IPS-18c (cell line): ENCODE measurements around the gene NMNAT2.

ENCODE experiments used
- H3K4me3 ChIP-seq: 2 replicates; pipeline ENCODE4 v1.7.0; 2013; ENCODE audit warnings: low read depth, mild to moderate bottlenecking, low read length, moderate library complexity; ENCODE audit not compliant: insufficient read depth
- H3K9me3 ChIP-seq: one replicate; pipeline ENCODE4 v1.6.1; 2013; ENCODE audit warnings: mild to moderate bottlenecking, low read length, moderate library complexity; ENCODE audit not compliant: control insufficient read depth, insufficient read depth

Gene NMNAT2

GRCh38 chr1:183385340-183386144 lies 32.6 kb downstream of the NMNAT2 start:
- H3K9me3 ChIP-seq = peaks cover 2% of the 10 kb centered on the region

GRCh38 chr1:183379951-183380350 lies 38.2 kb downstream of the NMNAT2 start:
- H3K4me3 ChIP-seq = no peak overlapping the region

More at GRCh38 chr1:183385340-183386144, 32.6 kb downstream of the NMNAT2 start:
- H3K4me3 ChIP-seq = no peak overlapping the region

GRCh38 chr1:183375381-183375780 lies 42.8 kb downstream of the NMNAT2 start:
- no peak overlapping the region for H3K4me3 ChIP-seq
- no peaks in the 10 kb centered on the region for H3K9me3 ChIP-seq

More at GRCh38 chr1:183379951-183380350, 38.2 kb downstream of the NMNAT2 start:
- H3K9me3 ChIP-seq = peaks cover 2% of the 10 kb centered on the region

DNA sequence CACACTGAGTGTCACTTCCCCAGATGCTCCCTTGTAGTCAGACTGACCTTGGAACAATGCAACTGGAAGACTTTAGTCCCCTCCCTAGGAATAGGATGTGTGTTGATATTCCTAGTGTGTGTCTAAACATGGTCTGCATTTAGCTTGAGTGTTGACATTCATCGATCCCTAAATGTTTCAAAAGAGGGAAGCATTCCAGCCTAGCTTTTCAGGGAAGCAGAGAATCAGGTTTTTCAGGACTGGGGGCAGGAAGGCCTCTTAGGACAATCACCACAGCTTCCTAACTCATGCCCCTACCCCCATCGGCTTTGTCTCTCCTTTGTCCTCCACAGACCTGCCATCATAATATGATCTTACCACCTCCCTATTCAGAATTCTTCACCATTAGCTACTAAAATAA lies 43.4 kb downstream of the NMNAT2 start:
- H3K4me3 ChIP-seq = no peak overlapping the region

GRCh38 chr1:183372586-183373230 lies 45.5 kb downstream of the NMNAT2 start:
- Histone ChIP-seq H3K9me3 (no peaks in the 10 kb centered on the region), H3K4me3 (no peak overlapping the region)

More for the DNA sequence above, 43.4 kb downstream of the NMNAT2 start:
- no peaks in the 10 kb centered on the region for H3K9me3 ChIP-seq

DNA sequence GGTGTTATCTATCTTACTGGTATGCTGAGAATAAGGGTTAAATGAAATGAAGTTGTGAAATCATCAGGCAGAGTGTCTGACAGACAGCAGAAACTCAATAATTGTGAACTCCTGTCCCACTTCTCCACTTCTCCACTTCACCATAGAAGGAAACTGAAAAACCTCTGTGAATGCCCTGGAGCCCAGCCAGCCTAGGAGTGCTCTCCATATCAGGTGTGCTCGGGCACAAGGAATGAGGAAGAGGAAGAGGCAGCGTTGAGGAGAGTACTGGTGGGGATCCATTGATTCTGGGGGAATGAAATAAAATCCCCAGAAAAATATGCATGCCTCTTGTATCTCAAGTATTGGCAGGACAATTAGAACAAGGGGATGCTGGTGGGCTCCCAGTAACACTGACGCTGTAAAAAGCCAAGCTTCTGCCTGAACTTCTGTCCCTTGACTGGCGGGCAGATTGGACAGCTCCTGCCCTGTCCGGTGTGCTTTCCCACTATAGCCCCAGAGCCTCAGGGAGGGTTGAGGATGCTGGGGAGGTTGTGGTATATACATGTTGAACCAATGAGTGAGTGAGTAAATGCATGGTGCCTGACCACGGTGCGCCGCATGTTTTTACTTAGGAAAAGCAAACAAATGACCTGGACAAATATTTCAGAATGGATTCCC lies 47.7 kb downstream of the NMNAT2 start:
- Histone ChIP-seq H3K9me3 (no peaks in the 10 kb centered on the region), H3K4me3 (no peak overlapping the region)

- Histone ChIP-seq H3K4me3 (no peak overlapping the region), H3K9me3 (no peaks in the 10 kb centered on the region)
Measured at GRCh38 chr1:183368213-183369108, 49.7 kb downstream of the NMNAT2 start.

GRCh38 chr1:183366116-183366515 lies 52.1 kb downstream of the NMNAT2 start:
- H3K4me3 ChIP-seq = no peak overlapping the region
- H3K9me3 ChIP-seq = no peaks in the 10 kb centered on the region

DNA sequence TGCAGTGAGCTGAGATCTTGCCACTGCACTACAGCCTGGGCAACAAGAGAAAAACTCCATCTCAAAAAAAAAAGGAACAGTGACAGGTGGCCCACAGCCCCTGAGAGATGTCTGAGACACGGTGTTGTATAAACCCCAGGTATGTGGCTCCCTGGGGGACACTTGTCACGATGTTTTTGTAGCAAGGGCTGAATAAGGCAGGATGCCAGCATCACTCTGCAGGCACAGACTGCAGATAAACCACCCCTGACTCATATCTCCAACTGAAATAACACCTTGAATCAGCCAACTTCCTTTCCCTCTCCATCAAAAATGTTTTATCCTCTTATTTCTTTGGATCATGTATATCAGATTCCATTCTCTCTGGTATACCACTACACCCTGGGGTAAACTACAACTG lies 52.5 kb downstream of the NMNAT2 start:
- Histone ChIP-seq H3K9me3 (no peaks in the 10 kb centered on the region), H3K4me3 (no peak overlapping the region)

DNA sequence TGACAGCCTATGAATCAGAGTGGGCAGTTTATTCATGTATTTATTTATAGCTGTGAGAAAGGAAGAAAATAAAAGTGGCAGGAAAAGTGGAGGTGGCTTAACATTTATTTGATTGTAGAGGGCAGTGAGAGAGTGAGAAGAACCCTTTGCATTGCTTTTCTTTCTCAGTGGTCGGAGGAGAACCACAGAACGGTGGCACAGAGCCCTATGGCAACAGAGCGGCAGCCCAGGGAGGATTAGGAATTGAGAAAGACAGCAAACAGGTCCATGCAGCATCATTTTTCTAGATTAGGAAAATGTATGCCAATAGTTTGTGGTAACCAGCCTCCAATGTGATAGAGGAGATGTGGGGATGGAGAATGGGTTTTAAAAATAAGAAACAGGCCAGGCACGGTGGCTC lies 53.1 kb downstream of the NMNAT2 start:
- H3K4me3 ChIP-seq = no peak overlapping the region

GRCh38 chr1:183363972-183364371 lies 54.2 kb downstream of the NMNAT2 start:
- H3K9me3 ChIP-seq = no peaks in the 10 kb centered on the region
- H3K4me3 ChIP-seq = no peak overlapping the region

More for the DNA sequence above, 53.1 kb downstream of the NMNAT2 start:
- H3K9me3 ChIP-seq = no peaks in the 10 kb centered on the region

GRCh38 chr1:183361081-183361480 lies 57.1 kb downstream of the NMNAT2 start:
- Histone ChIP-seq H3K9me3 (no peaks in the 10 kb centered on the region), H3K4me3 (no peak overlapping the region)

DNA sequence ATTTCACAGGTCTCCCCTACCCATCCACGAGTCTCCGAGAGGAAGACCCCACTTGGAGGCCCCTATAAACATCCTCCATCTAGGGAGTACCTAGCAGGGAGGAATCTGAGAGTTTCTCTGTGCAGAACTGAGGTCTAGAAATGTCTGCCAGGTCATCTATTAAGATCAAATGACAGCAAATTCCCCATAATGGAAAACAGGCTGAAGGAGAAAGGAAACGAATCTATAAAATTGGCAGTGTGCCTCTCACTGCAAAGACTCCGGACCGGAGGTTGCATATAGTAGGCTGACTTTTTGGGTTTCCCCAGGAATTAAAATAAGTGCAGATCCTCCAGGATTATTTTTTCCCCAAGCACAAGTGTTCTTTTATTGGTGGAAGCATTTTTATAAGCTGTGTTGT lies 57.7 kb downstream of the NMNAT2 start:
- no peaks in the 10 kb centered on the region for H3K9me3 ChIP-seq
- H3K4me3 ChIP-seq = no peak overlapping the region

DNA sequence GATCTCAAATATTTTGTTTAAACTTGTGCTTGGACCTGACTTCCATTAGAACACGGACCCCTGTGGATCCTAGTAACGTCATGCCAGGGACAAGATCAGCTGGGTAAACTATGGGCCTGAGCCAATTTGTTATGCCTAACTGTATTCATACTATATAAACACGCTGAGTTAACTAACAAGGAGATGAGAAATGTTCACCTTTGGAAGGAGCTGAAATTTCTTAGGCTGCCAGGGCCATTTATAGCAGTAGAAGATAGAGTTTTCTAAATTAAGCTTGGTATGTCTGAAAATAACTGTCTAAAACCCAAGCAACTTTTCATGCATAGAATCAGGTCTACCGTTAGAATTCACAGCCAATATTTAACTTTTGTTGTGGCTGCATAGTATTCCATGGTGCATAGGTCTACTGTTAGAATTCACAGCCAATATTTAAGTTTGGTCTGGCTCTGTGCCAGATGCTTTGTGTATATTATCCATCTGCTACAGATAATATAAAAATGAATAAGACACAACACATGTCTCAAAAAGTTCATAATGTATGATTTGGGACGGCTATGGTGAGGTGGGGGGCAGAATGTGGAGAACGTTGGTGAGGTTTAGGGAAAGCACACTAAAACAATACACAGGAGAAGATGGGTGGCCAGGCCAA lies 61.5 kb downstream of the NMNAT2 start:
- Histone ChIP-seq H3K4me3 (no peak overlapping the region), H3K9me3 (no peaks in the 10 kb centered on the region)

DNA sequence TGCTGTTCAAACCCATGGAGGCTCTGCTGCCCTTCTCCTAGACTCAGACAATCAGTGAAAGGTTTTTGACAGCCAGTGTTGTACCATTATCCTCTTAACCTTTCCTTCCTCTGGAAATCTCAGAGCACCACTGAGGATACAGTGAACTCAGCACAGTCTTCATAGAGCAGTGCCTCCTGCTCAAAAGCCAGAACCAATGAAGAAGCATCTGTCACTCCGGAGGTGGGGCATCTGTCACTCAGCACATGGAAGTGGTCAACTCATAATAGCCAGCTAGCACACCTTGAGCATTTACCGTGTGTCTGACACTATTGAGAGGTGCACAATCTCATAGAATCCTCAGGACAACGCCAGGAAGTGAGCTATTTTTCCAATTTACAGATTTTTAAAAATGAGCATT lies 62.4 kb downstream of the NMNAT2 start:
- H3K9me3 ChIP-seq = no peaks in the 10 kb centered on the region

GRCh38 chr1:183355181-183355580 lies 63.0 kb downstream of the NMNAT2 start:
- no peak overlapping the region for H3K4me3 ChIP-seq
- no peaks in the 10 kb centered on the region for H3K9me3 ChIP-seq

More for the DNA sequence above, 62.4 kb downstream of the NMNAT2 start:
- no peak overlapping the region for H3K4me3 ChIP-seq

GRCh38 chr1:183353597-183353996 lies 64.6 kb downstream of the NMNAT2 start:
- no peak overlapping the region for H3K4me3 ChIP-seq
- H3K9me3 ChIP-seq = no peaks in the 10 kb centered on the region
